A549 (cell line): ENCODE results near the gene TRPM2.

Experiments used
- POLR2AphosphoS2 ChIP-seq: conservative IDR thresholded peaks from 2 replicates; pipeline ENCODE4 v1.6.1; 2012; ENCODE audit warnings: low read length, improper control_type of control experiment, inconsistent platforms
- RAD21 ChIP-seq, 2 experiments: fragments of >200 bp in 1 of 2; sonication (Bioruptor Twin) in 1 of 2; formaldehyde crosslinking in 1 of 2; IDR thresholded peaks in 1 of 2; conservative IDR thresholded peaks in 1 of 2; 2 replicates in 1 of 2; 3 replicates in 1 of 2; pipeline ENCODE4 v1.6.1; 2012 to 2018; ENCODE audit warnings: inconsistent platforms in 1 of 2
- RCOR1 ChIP-seq: fragments of 150-350 bp; IDR thresholded peaks from 2 replicates; pipeline ENCODE4 v1.6.1; 2014; ENCODE audit warnings: antibody characterized with exemption, low read length, low read depth
- TF ChIP-seq, protein P1 (sequence below): fragments of >200 bp; sonication (Bioruptor Twin); formaldehyde crosslinking; IDR thresholded peaks from 3 replicates; pipeline ENCODE4 v1.5.1; 2016

DNA sequence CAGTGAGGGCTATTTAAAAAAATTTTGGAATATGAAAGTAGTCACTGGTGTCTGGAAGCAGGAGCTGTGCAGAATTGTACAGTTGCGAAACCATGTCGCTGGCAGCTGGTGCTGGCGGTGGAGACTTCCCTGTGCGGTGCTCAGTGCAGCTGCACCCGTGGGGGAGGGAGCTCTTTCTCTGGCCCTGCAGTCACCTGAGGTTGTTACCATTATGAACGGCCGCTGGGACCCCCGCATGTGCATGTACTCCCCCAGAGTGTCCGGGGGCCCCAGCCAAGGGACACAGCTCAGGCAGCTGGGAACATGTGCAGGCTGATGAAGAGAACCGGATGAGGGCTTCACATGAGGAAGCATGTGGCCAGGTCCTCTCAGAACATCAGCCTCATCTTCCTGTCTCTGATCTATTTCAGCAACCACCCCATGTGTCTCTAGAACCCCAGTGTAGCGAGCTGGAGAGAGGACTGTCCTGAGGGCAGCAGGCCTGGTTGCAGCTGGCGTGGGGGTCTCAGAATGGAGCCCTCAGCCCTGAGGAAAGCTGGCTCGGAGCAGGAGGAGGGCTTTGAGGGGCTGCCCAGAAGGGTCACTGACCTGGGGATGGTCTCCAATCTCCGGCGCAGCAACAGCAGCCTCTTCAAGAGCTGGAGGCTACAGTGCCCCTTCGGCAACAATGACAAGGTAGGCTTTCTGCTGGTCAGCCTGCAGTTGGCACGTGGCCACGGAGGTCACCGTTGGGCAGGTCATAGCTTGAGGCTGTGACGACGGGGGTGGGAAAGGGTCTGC is at the start of gene TRPM2:
- TF ChIP-seq, protein P1, sequence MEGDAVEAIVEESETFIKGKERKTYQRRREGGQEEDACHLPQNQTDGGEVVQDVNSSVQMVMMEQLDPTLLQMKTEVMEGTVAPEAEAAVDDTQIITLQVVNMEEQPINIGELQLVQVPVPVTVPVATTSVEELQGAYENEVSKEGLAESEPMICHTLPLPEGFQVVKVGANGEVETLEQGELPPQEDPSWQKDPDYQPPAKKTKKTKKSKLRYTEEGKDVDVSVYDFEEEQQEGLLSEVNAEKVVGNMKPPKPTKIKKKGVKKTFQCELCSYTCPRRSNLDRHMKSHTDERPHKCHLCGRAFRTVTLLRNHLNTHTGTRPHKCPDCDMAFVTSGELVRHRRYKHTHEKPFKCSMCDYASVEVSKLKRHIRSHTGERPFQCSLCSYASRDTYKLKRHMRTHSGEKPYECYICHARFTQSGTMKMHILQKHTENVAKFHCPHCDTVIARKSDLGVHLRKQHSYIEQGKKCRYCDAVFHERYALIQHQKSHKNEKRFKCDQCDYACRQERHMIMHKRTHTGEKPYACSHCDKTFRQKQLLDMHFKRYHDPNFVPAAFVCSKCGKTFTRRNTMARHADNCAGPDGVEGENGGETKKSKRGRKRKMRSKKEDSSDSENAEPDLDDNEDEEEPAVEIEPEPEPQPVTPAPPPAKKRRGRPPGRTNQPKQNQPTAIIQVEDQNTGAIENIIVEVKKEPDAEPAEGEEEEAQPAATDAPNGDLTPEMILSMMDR: no peak
- TF ChIP-seq RAD21 (conservative IDR thresholded peaks at IDR 0.05 in 1 of 2, IDR thresholded peaks at IDR 0.05 in 1 of 2) (no peak), RCOR1 (no peak), POLR2AphosphoS2 (no peak)
